ENCODE results near the gene SLC4A1.
A peak's percentile ranks its signal among the peaks of the same experiment; 100 is the strongest.

SLC4A1 gene

DNA sequence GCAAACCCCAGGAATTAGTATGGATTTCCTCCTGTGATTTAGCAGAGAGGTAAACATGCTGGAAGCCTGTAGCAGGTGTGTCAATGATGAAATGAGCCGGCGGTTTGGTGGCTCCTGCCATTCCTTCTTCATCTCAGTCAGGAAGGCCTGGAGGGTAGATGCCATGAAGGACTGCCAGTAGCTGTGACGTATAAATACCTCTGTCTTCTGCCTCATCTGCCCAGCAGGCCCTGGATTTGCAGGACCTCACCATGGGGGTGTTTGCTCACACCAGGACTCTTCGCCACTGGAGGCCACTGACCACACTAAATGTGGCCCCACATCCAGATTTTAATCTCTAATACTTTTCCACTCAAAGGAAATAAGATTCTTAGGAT lies 16.1 kb upstream of the SLC4A1 start:
- H3K4me3 ChIP-seq (ENCODE audit: low read length): no peak overlapping the region
- TF ChIP-seq, protein P1, sequence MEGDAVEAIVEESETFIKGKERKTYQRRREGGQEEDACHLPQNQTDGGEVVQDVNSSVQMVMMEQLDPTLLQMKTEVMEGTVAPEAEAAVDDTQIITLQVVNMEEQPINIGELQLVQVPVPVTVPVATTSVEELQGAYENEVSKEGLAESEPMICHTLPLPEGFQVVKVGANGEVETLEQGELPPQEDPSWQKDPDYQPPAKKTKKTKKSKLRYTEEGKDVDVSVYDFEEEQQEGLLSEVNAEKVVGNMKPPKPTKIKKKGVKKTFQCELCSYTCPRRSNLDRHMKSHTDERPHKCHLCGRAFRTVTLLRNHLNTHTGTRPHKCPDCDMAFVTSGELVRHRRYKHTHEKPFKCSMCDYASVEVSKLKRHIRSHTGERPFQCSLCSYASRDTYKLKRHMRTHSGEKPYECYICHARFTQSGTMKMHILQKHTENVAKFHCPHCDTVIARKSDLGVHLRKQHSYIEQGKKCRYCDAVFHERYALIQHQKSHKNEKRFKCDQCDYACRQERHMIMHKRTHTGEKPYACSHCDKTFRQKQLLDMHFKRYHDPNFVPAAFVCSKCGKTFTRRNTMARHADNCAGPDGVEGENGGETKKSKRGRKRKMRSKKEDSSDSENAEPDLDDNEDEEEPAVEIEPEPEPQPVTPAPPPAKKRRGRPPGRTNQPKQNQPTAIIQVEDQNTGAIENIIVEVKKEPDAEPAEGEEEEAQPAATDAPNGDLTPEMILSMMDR (IDR thresholded peaks at IDR 0.05; ENCODE audit: insufficient read depth, low read depth, low read length, missing control alignments): no peak

DNA sequence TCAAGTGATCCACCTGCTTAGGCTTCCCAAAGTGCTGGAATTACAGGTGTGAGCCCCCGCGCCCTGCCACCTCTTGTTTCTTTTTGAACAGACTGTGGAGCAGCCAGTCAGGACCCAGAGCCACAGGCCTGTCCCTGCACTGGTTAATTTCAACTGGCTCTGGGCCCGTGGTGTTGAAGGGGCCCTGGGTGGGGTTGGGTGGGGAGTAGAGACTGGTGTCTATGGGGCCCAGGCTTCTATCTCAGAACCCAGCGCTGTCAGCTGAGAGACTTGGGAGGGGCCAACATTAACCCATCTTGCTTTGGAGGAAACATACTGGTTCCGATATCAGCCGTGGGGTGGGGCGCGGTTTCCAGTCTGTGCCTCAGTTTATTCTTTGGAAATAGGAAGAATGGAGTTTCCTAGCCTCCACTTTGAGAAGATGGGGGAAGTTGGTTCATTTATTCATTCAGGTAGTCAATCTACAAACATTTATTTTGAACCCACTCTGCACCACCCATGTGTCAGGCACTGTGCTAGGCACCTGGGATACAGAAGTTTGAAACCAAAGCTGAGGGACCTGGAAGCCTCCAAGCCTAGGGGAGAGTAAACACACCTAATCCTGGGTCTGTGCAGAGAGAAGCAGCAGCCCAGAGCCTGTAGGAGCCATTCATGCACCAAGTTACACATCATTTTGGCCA lies 15.5 kb upstream of the SLC4A1 start:
- no peak for DNase-seq (ENCODE audit: low read depth)
- no peak overlapping the region for H3K4me3 ChIP-seq (ENCODE audit: low read length)
- TF ChIP-seq, protein P1 (IDR thresholded peaks at IDR 0.05; ENCODE audit: insufficient read depth, low read depth, low read length, missing control alignments): no peak

More for the DNA sequence above, 16.1 kb upstream of the SLC4A1 start:
- no peak for DNase-seq (ENCODE audit: low read depth)

DNA sequence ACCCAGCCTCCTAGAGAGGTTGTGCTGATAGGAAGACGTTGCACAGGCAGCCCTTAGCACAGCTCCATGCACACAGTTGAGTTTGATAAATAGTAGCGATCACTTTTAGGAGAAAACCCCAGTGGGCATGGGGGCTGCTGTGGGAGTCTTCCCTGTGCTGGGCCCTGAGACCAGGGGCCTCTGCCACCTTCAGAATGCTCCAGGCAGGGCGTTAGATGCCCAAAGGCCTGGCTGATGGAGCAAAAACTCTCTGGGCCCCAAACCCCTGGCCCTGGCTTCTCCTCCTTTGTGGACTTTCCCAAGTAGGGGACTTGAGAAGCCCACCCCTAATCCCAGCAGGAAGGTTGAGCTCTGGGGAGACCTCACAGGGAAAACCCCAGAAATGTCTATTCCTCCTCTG lies 14.3 kb upstream of the SLC4A1 start:
- TF ChIP-seq, protein P1 (IDR thresholded peaks at IDR 0.05; ENCODE audit: insufficient read depth, low read depth, low read length, missing control alignments): no peak

DNA sequence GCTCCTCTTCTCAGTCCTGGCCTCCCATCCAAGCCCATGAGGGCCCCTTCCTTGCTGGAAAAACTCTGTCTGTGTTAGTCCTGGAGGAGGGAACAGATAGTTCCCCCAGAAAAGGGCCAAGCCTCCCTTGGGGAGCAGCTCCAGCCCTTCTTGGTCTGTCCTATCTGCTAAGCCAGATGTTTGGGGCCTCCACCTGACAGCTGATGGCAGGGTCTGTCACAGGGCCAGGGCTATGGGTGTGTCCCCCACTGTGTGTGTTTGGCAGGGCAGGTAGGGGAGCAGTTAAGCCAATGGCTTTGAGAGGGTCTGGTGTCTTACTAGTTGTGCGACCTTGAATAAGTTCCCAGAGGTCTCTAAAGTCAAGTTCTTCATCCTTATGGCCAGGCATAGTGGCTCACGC lies 13.6 kb upstream of the SLC4A1 start:
- H3K4me3 ChIP-seq (ENCODE audit: low read length): no peak overlapping the region
- TF ChIP-seq, protein P1 (IDR thresholded peaks at IDR 0.05; ENCODE audit: insufficient read depth, low read depth, low read length, missing control alignments): no peak
- DNase-seq (ENCODE audit: low read depth): no peak

More for the DNA sequence above, 14.3 kb upstream of the SLC4A1 start:
- no peak for DNase-seq (ENCODE audit: low read depth)
- H3K4me3 ChIP-seq (ENCODE audit: low read length): no peak overlapping the region

DNA sequence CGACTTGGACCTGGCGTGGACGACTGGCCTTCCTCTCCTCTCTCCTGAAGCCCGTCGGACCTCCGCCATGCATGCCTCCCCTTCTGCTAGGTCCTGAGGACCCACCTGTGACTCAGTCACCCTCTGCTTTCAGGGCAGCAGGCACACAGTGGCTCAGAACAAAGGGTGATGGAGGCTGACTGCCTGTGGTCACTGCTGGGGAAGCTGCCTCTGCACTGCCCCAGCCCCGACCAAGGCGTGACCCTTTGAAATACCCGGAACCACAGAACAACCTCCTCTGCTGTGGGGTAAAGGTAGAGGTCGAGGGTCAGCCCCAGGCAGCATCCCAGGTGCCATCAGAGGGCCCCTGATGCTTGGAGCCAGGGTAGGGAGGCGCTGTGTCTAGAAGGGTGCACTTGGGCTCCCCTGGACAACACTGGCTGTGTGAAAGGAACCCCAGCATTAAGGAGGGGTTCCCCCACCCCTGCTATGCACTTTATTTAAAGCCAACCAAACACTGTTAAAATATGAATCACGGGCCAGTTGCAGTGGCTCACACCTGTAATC lies 12.5 kb upstream of the SLC4A1 start:
- no peak for DNase-seq (ENCODE audit: low read depth)
- H3K4me3 ChIP-seq (ENCODE audit: low read length): no peak overlapping the region
- TF ChIP-seq, protein P1 (IDR thresholded peaks at IDR 0.05; ENCODE audit: insufficient read depth, low read depth, low read length, missing control alignments): no peak

DNA sequence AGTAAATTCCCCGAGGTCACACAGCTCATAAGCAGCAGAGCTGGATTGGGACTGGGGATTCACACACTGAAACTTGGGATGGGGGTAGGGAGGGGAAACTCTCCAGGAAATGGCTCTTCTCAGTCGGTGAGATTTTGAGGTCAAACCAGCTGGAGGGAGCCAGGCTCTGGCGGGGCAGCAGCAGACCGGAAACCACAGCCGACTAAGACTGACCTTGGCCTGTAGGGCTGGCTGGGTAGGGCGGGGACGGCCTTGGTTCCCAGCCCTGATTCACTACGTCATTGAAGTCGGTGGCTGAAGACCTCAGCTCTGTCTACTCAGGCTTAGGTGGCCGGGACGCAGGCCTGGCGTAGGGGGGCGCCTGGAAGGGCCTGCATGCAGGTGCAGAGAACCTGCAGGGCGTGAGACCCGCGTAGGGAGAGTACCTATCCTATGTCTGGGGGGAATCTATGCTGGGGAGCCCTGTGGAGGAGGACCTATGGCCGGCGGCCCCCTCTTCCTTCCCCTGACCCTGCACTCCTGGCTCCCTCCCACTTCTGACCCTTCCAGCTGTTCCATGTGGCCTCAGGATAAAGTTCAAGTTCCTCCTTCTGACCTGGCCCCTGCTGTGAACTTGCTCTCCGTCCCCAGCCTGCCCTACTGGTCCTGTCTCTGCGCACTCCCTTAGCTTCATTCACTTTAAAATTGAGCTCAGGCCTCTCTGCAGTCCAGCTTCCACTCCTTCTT lies 11.9 kb upstream of the SLC4A1 start:
- TF ChIP-seq, protein P1 (IDR thresholded peaks at IDR 0.05; ENCODE audit: insufficient read depth, low read depth, low read length, missing control alignments): no peak
- DNase-seq (ENCODE audit: low read depth): peak; percentile 45
- H3K4me3 ChIP-seq (ENCODE audit: low read length): no peak overlapping the region
